Heart left ventricle (tissue), 13 donors: Measurements from ENCODE around the gene COL23A1.

Experiments
- POLR2A ChIP-seq, 2 donors: fragments of 450-650 bp; IDR thresholded peaks; one replicate each; pipeline ENCODE4 v1.6.1; 2017; ENCODE audit warnings: antibody characterized with exemption in 2 of 2, mild to moderate bottlenecking in 2 of 2, moderate library complexity in 2 of 2
- TF ChIP-seq, protein P1 (sequence below), 12 donors: fragments of 200-600 bp; sonication (generic) in 4 of 12; IDR thresholded peaks; one replicate each; pipeline versions ENCODE4 v1.5.0 to v1.8.0; 2018 to 2022; ENCODE audit warnings: antibody characterized with exemption in 12 of 12, mild to moderate bottlenecking in 5 of 12
- donor health status: ischemic (EF 13 %, LVEDD 7.1; RV severe dilation, severe dysfunction).
- donor health status: DM: no; HTN: yes; CAD: no.
- donor health status: DM: no; HTN: no; CAD: no.
- donor health status: ischemic (EF 25% LVEDD 6.9; RV normal size, moderate dysfunction).
- donor health status: ischemic (EF 25% LVEDD 5.7; RV mildly dilated, moderate dysfunction).
- donor health status: ischemic (EF 35%, LVEDD 5.7; RV mildly dilated, moderate dysfunction).
- donor health status: nonischemic (EF 11% LVEDD 7.7; RV severe dilation, severe dysfunction).
- donor health status: DM: yes; HTN: yes; CAD: no.
- donor health status: PGD.
- donor health status: ischemic (EF 29% LVEDD 5.4; RV normal size, mild dysfunction).
- donor health status: nonischemic (EF 23%, LVEDD 6.1; RV moderate dilation, normal function).

DNA sequence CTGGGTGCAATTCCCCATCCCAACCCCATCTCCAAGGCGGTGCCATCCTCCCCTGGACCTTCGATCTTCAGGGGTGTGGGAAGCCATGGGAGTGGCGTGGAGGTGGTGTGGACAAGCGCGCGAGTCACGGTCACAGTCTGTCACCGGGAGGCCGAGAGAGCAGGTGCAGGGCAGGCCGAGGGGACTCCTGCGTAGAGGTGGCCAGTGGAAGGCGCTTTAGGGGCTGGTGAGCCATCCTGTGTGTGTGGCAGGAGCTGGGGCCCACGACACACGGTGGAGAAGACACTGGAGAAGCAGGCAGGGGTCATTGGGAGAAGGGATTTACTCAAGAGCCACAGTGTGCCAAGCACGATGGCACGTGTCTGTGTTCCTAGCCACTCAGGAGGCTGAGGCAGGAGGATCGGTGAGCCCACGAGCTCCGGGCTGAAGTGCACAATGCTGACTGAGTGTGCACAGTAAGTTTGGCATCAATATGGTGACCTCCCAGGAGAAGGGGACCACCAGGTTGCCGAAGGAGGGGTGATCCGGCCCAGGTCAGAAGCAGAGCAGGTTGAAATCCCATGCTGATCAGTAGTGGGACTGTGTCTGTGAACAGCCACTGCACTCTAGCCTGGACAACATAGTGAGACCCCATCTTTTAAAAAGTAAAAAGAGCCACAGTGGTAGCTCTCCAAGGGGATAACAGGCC is 212.5 kb downstream of the COL23A1 start:
- no peak for TF ChIP-seq POLR2A (IDR thresholded peaks at IDR 0.05)
- TF ChIP-seq, protein P1, sequence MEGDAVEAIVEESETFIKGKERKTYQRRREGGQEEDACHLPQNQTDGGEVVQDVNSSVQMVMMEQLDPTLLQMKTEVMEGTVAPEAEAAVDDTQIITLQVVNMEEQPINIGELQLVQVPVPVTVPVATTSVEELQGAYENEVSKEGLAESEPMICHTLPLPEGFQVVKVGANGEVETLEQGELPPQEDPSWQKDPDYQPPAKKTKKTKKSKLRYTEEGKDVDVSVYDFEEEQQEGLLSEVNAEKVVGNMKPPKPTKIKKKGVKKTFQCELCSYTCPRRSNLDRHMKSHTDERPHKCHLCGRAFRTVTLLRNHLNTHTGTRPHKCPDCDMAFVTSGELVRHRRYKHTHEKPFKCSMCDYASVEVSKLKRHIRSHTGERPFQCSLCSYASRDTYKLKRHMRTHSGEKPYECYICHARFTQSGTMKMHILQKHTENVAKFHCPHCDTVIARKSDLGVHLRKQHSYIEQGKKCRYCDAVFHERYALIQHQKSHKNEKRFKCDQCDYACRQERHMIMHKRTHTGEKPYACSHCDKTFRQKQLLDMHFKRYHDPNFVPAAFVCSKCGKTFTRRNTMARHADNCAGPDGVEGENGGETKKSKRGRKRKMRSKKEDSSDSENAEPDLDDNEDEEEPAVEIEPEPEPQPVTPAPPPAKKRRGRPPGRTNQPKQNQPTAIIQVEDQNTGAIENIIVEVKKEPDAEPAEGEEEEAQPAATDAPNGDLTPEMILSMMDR (IDR thresholded peaks at IDR 0.05): no peak
